IMR-90 (cell line): ENCODE results near the gene CEP135. TPM values are rescaled to one million over a fixed set of nuclear protein-coding genes. Genes with fewer than 3 reads are reported as not detected.
A peak's percentile ranks its signal among the peaks of the same experiment; 100 is the strongest.

Source experiments
- ATAC-seq: fragments of 200-7000 bp; cut with Tn5 transposase; 2 replicates; pipeline ENCODE4 v1.9.1; 2020; ENCODE audit warnings: low read depth, mild to moderate bottlenecking, moderate library complexity
- BruUV-seq: library from RNA; stranded (reverse); fragments of 400-500 nt; replicated peaks from 2 replicates; lab custom pipeline; 2021; lab: Mats Ljungman, UMichigan
- CTCF ChIA-PET: fragments of 300-600 bp; formaldehyde crosslinking; extraction: SDS; loops from one replicate; lab custom pipeline; 2021; ENCODE audit warnings: antibody characterized with exemption; lab: Yijun Ruan, JAX
- POLR2A ChIA-PET: fragments of 300-600 bp; sonication (Branson Sonifier 250); formaldehyde crosslinking; loops from one replicate; lab custom pipeline; 2022; ENCODE audit warnings: antibody characterized with exemption; ENCODE audit not compliant: unreplicated experiment; lab: Charles Lee
- DNase-seq: peaks from one replicate; pipeline ENCODE4 v3.0.0; 2013
- H2AFZ ChIP-seq: replicated peaks from 2 replicates; pipeline ENCODE3; 2013; ENCODE audit warnings: low read length, mild to moderate bottlenecking; ENCODE audit not compliant: poor library complexity
- H2AK5ac ChIP-seq: 2 replicates; pipeline ENCODE4 v1.6.1; 2013; ENCODE audit warnings: low read depth, low read length, inconsistent platforms
- H2AK9ac ChIP-seq: replicated peaks from 2 replicates; pipeline ENCODE3; 2013; ENCODE audit warnings: mild to moderate bottlenecking, low read depth, low read length, moderate library complexity; ENCODE audit not compliant: poor library complexity
- H2BK120ac ChIP-seq: 2 replicates; pipeline ENCODE4 v1.6.1; 2013; ENCODE audit warnings: low read depth, low read length, inconsistent platforms
- H2BK15ac ChIP-seq: 3 replicates; pipeline ENCODE4 v1.6.1; 2013; ENCODE audit warnings: low read depth, low read length, inconsistent platforms
- H2BK20ac ChIP-seq: 2 replicates; pipeline ENCODE4 v1.6.1; 2013; ENCODE audit warnings: low read depth, mild to moderate bottlenecking, inconsistent platforms, low read length, moderate library complexity
- H2BK5ac ChIP-seq: 2 replicates; pipeline ENCODE4 v1.6.1; 2013; ENCODE audit warnings: mild to moderate bottlenecking, low read depth, low read length, inconsistent platforms; ENCODE audit not compliant: poor library complexity, severe bottlenecking
- H3K14ac ChIP-seq: replicated peaks from 2 replicates; pipeline ENCODE4 v1.6.1; 2013; ENCODE audit warnings: low read depth, low read length, inconsistent platforms
- H3K18ac ChIP-seq: 2 replicates; pipeline ENCODE4 v1.6.1; 2013; ENCODE audit warnings: low read depth, low read length, control low read depth
- H3K23ac ChIP-seq: 2 replicates; pipeline ENCODE4 v1.6.1; 2013; ENCODE audit warnings: low read depth, low read length, inconsistent platforms
- H3K27ac ChIP-seq: 2 replicates; pipeline ENCODE4 v1.5.1; 2013; ENCODE audit warnings: mild to moderate bottlenecking, control low read depth, low read length; ENCODE audit not compliant: insufficient read depth
- H3K27me3 ChIP-seq: 2 replicates; pipeline ENCODE4 v1.6.1; 2013; ENCODE audit warnings: low read length; ENCODE audit not compliant: control insufficient read depth, insufficient read depth
- H3K36me3 ChIP-seq: 2 replicates; pipeline ENCODE4 v1.6.1; 2013; ENCODE audit warnings: low read length, mixed read lengths; ENCODE audit not compliant: control insufficient read depth, insufficient read depth
- H3K4ac ChIP-seq: 2 replicates; pipeline ENCODE4 v1.6.1; 2013; ENCODE audit warnings: low read depth, low read length, inconsistent platforms
- H3K4me1 ChIP-seq: 2 replicates; pipeline ENCODE4 v1.6.1; 2013; ENCODE audit warnings: low read length, mixed read lengths; ENCODE audit not compliant: control insufficient read depth, insufficient read depth
- H3K4me2 ChIP-seq: 2 replicates; pipeline ENCODE4 v1.6.1; 2013; ENCODE audit warnings: low read depth, mild to moderate bottlenecking, control low read depth, low read length, moderate library complexity
- H3K4me3 ChIP-seq: 2 replicates; pipeline ENCODE4 v1.5.1; 2013; ENCODE audit warnings: low read depth, mild to moderate bottlenecking, control low read depth, low read length, moderate library complexity; ENCODE audit not compliant: insufficient read depth
- H3K56ac ChIP-seq: 2 replicates; pipeline ENCODE4 v1.6.1; 2013; ENCODE audit warnings: low read length, inconsistent platforms; ENCODE audit not compliant: insufficient read depth; ENCODE audit errors: extremely low read depth
- H3K79me1 ChIP-seq, 2 experiments: 2 replicates each; pipeline ENCODE4 v1.6.1; 2013; ENCODE audit warnings: low read length in 2 of 2, inconsistent platforms in 1 of 2, low read depth in 1 of 2
- H3K9ac ChIP-seq: 2 replicates; pipeline ENCODE4 v1.6.1; 2013; ENCODE audit warnings: low read depth, low read length, control low read depth
- H3K9me1 ChIP-seq: 2 replicates; pipeline ENCODE4 v1.6.1; 2013; ENCODE audit warnings: low read length, inconsistent platforms; ENCODE audit not compliant: insufficient read depth
- H3K9me3 ChIP-seq: 2 replicates; pipeline ENCODE4 v1.6.1; 2013; ENCODE audit warnings: low read length; ENCODE audit not compliant: control insufficient read depth, insufficient read depth
- H4K20me1 ChIP-seq: 2 replicates; pipeline ENCODE4 v1.6.1; 2013; ENCODE audit warnings: low read length, inconsistent platforms; ENCODE audit not compliant: insufficient read depth
- H4K5ac ChIP-seq: 2 replicates; pipeline ENCODE4 v1.6.1; 2013; ENCODE audit warnings: mild to moderate bottlenecking, low read depth, low read length, control low read depth
- H4K8ac ChIP-seq, 2 experiments: 2 replicates each; pipeline ENCODE4 v1.6.1; 2013; ENCODE audit warnings: low read depth in 2 of 2, low read length in 2 of 2, control low read depth in 1 of 2, inconsistent platforms in 1 of 2
- H4K91ac ChIP-seq: 2 replicates; pipeline ENCODE4 v1.6.1; 2013; ENCODE audit warnings: low read depth, low read length, inconsistent platforms; ENCODE audit not compliant: insufficient read depth
- CEBPB ChIP-seq: IDR thresholded peaks from 2 replicates; pipeline ENCODE4 v1.6.1; 2012; ENCODE audit warnings: low read depth, low read length, improper control_type of control experiment
- CHD1 ChIP-seq: IDR thresholded peaks from 2 replicates; pipeline ENCODE4 v1.6.1; 2012; ENCODE audit warnings: low read depth, low read length, improper control_type of control experiment
- CTCF ChIP-seq: conservative IDR thresholded peaks from 2 replicates; pipeline ENCODE4 v1.5.1; 2012; ENCODE audit warnings: mild to moderate bottlenecking, low read depth, low read length, improper control_type of control experiment
- FOS ChIP-seq: fragments of 150-350 bp; IDR thresholded peaks from 2 replicates; pipeline ENCODE4 v1.6.1; 2016; ENCODE audit warnings: low read depth, low read length
- MAZ ChIP-seq: IDR thresholded peaks from 2 replicates; pipeline ENCODE4 v1.6.1; 2012; ENCODE audit warnings: low read depth, mild to moderate bottlenecking, low read length, improper control_type of control experiment, moderate library complexity, borderline replicate concordance
- NFE2L2 ChIP-seq: fragments of 150-350 bp; IDR thresholded peaks from 2 replicates; pipeline ENCODE4 v1.6.1; 2016; ENCODE audit warnings: low read depth, mild to moderate bottlenecking, low read length
- RAD21 ChIP-seq: IDR thresholded peaks from 2 replicates; pipeline ENCODE4 v1.6.1; 2012; ENCODE audit warnings: low read length, improper control_type of control experiment
- RCOR1 ChIP-seq: IDR thresholded peaks from 2 replicates; pipeline ENCODE4 v1.6.1; 2012; ENCODE audit warnings: mild to moderate bottlenecking, low read length, improper control_type of control experiment; ENCODE audit not compliant: insufficient replicate concordance
- RFX5 ChIP-seq: IDR thresholded peaks from 2 replicates; pipeline ENCODE4 v1.8.0; 2012; ENCODE audit warnings: low read depth, mild to moderate bottlenecking, low read length, moderate library complexity
- USF2 ChIP-seq: fragments of 150-350 bp; IDR thresholded peaks from 2 replicates; pipeline ENCODE4 v1.6.1; 2017; ENCODE audit warnings: mild to moderate bottlenecking, antibody characterized with exemption, low read length, low read depth
- WGBS, 2 experiments: methylation state at CpG; one replicate each; pipeline versions ENCODE4 v1.1.5 to v1.1.7; 2013; ENCODE audit warnings: missing lambda C conversion rate in 2 of 2; ENCODE audit not compliant: insufficient read length in 1 of 2; ENCODE audit errors: extremely low coverage in 2 of 2; 5-methylcytosine and 5-hydroxymethylcytosine counted together
- dilution Hi-C: fragments of 300-500 bp; cut with HindIII; formaldehyde crosslinking; loops from one replicate; pipeline ENCODE4 v1.14.3; 2018; ENCODE audit warnings: low sequenced_read_pairs; ENCODE audit not compliant: unreplicated experiment
- in situ Hi-C: fragments of 300-500 bp; cut with MboI; formaldehyde crosslinking; loops from 3 replicates; pipeline ENCODE4 v1.14.3; 2019; ENCODE audit warnings: low sequenced_read_pairs, inconsistent platforms, mixed read lengths
- intact Hi-C: fragments of 100-400 bp; cut with micrococcal nuclease; formaldehyde crosslinking; loops from 2 replicates; pipeline ENCODE4 v1.10.0; 2022
- polyA plus RNA-seq, 3 experiments: library from polyadenylated mRNA; depleted of rRNA; stranded (reverse); fragments of >200 nt; gene quantifications; 2 replicates each; pipeline ENCODE4 v1.2.3, GENCODE V29; 2012; ENCODE audit warnings: low replicate concordance in 1 of 3
- total RNA-seq: library from RNA; depleted of rRNA; stranded (reverse); fragments of >200 nt; gene quantifications from 2 replicates; pipeline ENCODE4 v1.2.3, GENCODE V29; 2012
- TF ChIP-seq, protein P1 (sequence below): fragments of 150-350 bp; IDR thresholded peaks from 2 replicates; pipeline ENCODE4 v1.6.1; 2016; ENCODE audit warnings: low read depth, mild to moderate bottlenecking, low read length, moderate library complexity, borderline replicate concordance

The CEP135 gene
- total and polyA plus RNA-seq, 2 of the 4 experiments (the other 2 are of a cell fraction) = 2.7 to 3.2 TPM

GRCh38 chr4:56058555-56058954 lies 109.8 kb downstream of the CEP135 start:
- Histone ChIP-seq H2AK5ac (no peak overlapping the region), H2BK20ac (no peak overlapping the region), H3K56ac (no peak overlapping the region), H3K4ac (no peak overlapping the region), H3K14ac (peak overlapping the region; percentile 51; the same call in 1 of the 2 replicates), H2BK120ac (no peak overlapping the region), H4K5ac (no peak overlapping the region), H4K20me1 (no peaks in the 10 kb centered on the region), H3K4me3 (no peak overlapping the region), H2BK5ac (no peak overlapping the region), H4K91ac (no peak overlapping the region), H3K23ac (no peak overlapping the region), H3K9ac (no peak overlapping the region), H3K9me1 (peaks cover 3% of the 10 kb centered on the region; the same call in 1 of the 2 replicates), H3K36me3 (no peaks in the 10 kb centered on the region), H3K4me2 (no peak overlapping the region), H3K4me1 (no peaks in the 10 kb centered on the region), H2AFZ (no peak overlapping the region), H4K8ac (no peak overlapping the region), H2AK9ac (no peak overlapping the region), H3K27ac (no peak overlapping the region), H3K9me3 (no peaks in the 10 kb centered on the region), H2BK15ac (no peak overlapping the region), H3K79me1 (no peaks in the 10 kb centered on the region; a peak in 1 of 4 replicates), H3K27me3 (no peaks in the 10 kb centered on the region; the same call in 1 of the 2 replicates), H3K18ac (no peak overlapping the region)
- DNase-seq = no peak
- no peak for ATAC-seq
- ChIA-PET POLR2A (no interaction called here), CTCF (no interaction called here)
- in situ Hi-C loops = no loop called here
- BruUV-seq = no TSS peak
- WGBS, 2 experiments = no CpG with 5 or more reads among the region's 2 CpGs
- intact Hi-C loops = no loop called here
- dilution Hi-C loops = no loop called here
- TF ChIP-seq, protein P1, sequence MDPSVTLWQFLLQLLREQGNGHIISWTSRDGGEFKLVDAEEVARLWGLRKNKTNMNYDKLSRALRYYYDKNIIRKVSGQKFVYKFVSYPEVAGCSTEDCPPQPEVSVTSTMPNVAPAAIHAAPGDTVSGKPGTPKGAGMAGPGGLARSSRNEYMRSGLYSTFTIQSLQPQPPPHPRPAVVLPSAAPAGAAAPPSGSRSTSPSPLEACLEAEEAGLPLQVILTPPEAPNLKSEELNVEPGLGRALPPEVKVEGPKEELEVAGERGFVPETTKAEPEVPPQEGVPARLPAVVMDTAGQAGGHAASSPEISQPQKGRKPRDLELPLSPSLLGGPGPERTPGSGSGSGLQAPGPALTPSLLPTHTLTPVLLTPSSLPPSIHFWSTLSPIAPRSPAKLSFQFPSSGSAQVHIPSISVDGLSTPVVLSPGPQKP = no peak
- no peak for TF ChIP-seq USF2
- TF ChIP-seq RFX5 = no peak
- TF ChIP-seq CHD1 = no peak
- TF ChIP-seq MAZ = no peak
- no peak for TF ChIP-seq RAD21
- TF ChIP-seq CEBPB = no peak
- no peak for TF ChIP-seq RCOR1
- no peak for TF ChIP-seq NFE2L2
- TF ChIP-seq CTCF = no peak
- TF ChIP-seq FOS = no peak
